ENCODE measurements around the gene SHC4. TPM values are rescaled to one million over a fixed set of nuclear protein-coding genes. Genes with fewer than 3 reads are reported as not detected.

Gene SHC4
- total and polyA plus RNA-seq, 9 of the 15 experiments (the other 6 are each of a cell fraction or from before 2014, with no cell fraction given) = 0.43 to 1.2 (median 0.67) TPM

DNA sequence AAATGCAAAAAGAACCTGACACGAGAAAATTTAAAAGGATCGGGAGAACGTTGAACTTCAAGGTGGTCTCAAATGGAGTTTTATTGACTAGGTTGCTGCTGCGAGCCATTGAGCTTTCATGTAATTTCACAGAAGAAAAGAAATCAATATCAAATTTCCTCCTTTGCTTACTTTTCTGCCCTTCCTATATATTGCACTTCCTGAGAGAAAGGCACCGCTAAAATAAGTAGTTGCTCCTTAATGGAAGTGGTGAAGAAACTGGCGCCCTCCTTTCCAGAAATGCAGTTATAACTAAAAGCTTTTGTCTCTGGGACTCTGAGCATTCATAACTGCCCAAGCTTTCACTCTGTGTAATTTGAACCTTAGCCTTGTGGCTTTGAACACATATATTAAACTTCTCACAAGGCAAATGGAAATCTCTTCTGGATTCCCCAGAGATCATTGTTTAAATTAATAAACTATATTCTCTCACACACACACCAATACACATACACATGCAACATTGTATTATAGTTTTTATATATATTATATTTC lies 72.4 kb downstream of the SHC4 start:
- 33% methylated on average over 6 of the region's 6 CpGs for WGBS (ENCODE audit: insufficient coverage, low coverage, missing lambda C conversion rate)
- no peaks in the 10 kb centered on the region for H3K27me3 ChIP-seq (ENCODE audit: control insufficient read depth in 2 of 2, insufficient read depth in 2 of 2, low read length in 2 of 2)
- TF ChIP-seq SREBF1 (IDR thresholded peaks at IDR 0.05; ENCODE audit: borderline replicate concordance, low read depth, low read length) (no peak), NCOR1 (IDR thresholded peaks at IDR 0.05) (no peak), ZNF398 (CRISPR knock-in tag; IDR thresholded peaks at IDR 0.05) (no peak), COPS2 (conservative IDR thresholded peaks at IDR 0.05) (no peak), KHSRP (IDR thresholded peaks at IDR 0.05) (no peak), HIVEP1 (CRISPR knock-in tag; IDR thresholded peaks at IDR 0.05) (no peak)
- TF ChIP-seq, protein P1, sequence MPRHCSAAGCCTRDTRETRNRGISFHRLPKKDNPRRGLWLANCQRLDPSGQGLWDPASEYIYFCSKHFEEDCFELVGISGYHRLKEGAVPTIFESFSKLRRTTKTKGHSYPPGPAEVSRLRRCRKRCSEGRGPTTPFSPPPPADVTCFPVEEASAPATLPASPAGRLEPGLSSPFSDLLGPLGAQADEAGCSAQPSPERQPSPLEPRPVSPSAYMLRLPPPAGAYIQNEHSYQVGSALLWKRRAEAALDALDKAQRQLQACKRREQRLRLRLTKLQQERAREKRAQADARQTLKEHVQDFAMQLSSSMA (CRISPR knock-in tag; IDR thresholded peaks at IDR 0.05) = no peak
- TF ChIP-seq, protein P2, sequence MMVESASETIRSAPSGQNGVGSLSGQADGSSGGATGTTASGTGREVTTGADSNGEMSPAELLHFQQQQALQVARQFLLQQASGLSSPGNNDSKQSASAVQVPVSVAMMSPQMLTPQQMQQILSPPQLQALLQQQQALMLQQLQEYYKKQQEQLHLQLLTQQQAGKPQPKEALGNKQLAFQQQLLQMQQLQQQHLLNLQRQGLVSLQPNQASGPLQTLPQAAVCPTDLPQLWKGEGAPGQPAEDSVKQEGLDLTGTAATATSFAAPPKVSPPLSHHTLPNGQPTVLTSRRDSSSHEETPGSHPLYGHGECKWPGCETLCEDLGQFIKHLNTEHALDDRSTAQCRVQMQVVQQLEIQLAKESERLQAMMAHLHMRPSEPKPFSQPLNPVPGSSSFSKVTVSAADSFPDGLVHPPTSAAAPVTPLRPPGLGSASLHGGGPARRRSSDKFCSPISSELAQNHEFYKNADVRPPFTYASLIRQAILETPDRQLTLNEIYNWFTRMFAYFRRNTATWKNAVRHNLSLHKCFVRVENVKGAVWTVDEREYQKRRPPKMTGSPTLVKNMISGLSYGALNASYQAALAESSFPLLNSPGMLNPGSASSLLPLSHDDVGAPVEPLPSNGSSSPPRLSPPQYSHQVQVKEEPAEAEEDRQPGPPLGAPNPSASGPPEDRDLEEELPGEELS (CRISPR knock-in tag; IDR thresholded peaks at IDR 0.05; ENCODE audit: borderline replicate concordance) = no peak
- BruUV-seq (replicated peaks) = no TSS peak
- CTCF ChIA-PET (ENCODE audit: low intra/inter-chr PET ratio) = no interaction called here
- H3K4me2 ChIP-seq (ENCODE audit: insufficient read depth, low read length) = peak overlapping the region; percentile 78
- peak; percentile 67 for FAIRE-seq
- H3K4me3 ChIP-seq = no peak overlapping the region
- no peaks in the 10 kb centered on the region for H3K9me3 ChIP-seq (replicated peaks; ENCODE audit: control insufficient read depth, insufficient read depth, low read depth, low read length)
- DNase-seq (ENCODE audit: extremely low read depth in 1 of 4, low spot score in 3 of 4) = no peak
- intact Hi-C loops (cut with micrococcal nuclease) (no loop called here), in situ Hi-C loops (cut with MboI) (no loop called here)
- no peaks in the 10 kb centered on the region for H3K79me2 ChIP-seq (ENCODE audit: control insufficient read depth, insufficient read depth, low read length)
- H3K9ac ChIP-seq (ENCODE audit: insufficient read depth in 1 of 2, low read depth in 2 of 2, low read length in 2 of 2) = peak overlapping the region in 1 of 2 experiments; percentile 58; a peak in 2 of 4 replicates
- POLR2A ChIA-PET = interaction anchor here (0.9 to 3.2 kb wide), 6 partner anchors 11 to 75 kb away, joined by 3 to 15 read pairs (median 6); partner anchors contain the start of gene EID1
- H3K27ac ChIP-seq (ENCODE audit: extremely low read depth, low read depth, low read length) = peak overlapping the region; percentile 34; the same call in 2 of the 3 replicates
- H3K4me1 ChIP-seq (replicated peaks in 1 of 2; ENCODE audit: control insufficient read depth in 2 of 2, insufficient read depth in 2 of 2, low read length in 2 of 2) = peaks cover 0 to 8% of the 10 kb centered on the region in 2 experiments; a peak in 1 of 5 replicates
- no peaks in the 10 kb centered on the region for H3K36me3 ChIP-seq (ENCODE audit: control insufficient read depth, insufficient read depth, low read length)
- H4K20me1 ChIP-seq (replicated peaks; ENCODE audit: control insufficient read depth, insufficient read depth, low read length) = no peaks in the 10 kb centered on the region
- peak; percentile 42 for ATAC-seq
- H2AFZ ChIP-seq (ENCODE audit: low read depth, low read length) = peak overlapping the region; percentile 94
- H3K9me1 ChIP-seq (ENCODE audit: control insufficient read depth, insufficient read depth, low read length) = no peaks in the 10 kb centered on the region

Data from K562 (cell line).